NCI-H2227 treated with DMSO at 0.1 percent for 48 hours (cell line): ENCODE data around the gene RUVBL2.

ENCODE experiments used
- DNase-seq: peaks from one replicate; lab custom pipeline; 2025; lab: John Stamatoyannopoulos, UW

The RUVBL2 gene

DNA sequence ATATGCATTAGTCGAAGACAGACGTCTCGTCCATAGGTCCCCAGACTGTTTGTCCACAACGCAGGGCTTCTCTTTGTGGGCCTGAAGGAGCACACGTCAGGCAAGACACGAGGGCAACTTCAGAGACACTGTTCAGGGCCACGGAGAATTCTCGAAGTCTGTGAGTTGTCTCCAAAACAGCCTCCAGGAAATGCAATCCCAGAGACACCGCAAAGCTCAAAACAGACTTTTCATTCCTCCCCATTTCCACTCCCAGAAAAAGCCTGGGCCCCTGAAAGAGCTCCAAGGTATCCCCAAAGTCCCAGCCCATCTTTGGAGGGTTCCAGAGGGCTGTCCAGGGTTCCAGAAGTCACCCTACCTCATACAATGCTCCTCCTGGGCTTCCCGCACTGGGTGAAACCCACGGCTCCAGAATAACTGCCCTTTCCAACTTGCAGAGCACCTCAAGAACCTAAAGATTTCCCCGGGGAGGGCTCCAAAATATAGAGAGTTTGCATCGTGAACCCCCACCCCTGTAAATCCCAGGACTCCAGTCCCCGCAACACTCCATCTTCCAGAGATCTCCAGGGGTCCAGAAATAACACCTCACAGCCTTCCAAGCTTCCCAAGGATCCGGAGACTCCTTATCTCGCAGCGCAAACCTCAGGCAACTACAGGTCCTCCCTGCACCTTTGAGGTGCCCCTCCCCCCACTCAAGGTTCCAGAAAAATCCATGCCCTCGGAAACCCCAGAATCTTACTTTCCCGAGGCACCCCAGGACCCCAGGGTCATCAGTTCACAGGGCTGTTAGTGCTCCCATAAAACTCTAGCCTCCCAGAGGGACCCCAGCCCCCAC lies 29.3 kb upstream of the RUVBL2 start:
- DNase-seq = no peak

DNA sequence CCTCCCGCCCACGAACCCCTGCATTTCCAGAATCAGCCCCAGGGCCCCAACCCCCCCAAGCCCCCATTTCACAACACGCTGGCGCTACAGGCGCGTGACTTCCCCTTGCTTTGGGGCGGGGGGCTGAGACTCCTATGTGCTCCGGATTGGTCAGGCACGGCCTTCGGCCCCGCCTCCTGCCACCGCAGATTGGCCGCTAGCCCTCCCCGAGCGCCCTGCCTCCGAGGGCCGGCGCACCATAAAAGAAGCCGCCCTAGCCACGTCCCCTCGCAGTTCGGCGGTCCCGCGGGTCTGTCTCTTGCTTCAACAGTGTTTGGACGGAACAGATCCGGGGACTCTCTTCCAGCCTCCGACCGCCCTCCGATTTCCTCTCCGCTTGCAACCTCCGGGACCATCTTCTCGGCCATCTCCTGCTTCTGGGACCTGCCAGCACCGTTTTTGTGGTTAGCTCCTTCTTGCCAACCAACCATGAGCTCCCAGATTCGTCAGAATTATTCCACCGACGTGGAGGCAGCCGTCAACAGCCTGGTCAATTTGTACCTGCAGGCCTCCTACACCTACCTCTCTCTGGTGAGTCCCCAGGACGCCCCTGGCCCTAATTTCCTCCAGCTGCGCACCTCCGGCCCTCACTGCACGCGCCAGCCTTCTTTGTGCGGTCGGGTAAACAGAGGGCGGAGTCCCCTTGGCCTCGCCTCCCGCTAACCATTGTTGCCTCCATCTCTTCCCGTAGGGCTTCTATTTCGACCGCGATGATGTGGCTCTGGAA lies 28.5 kb upstream of the RUVBL2 start, which contains the start of gene FTL:
FTL (plus strand) TSS at position 270 of the 766 bp plus-strand sequence; CDS start at position 469, 199 bp downstream.
- peak; percentile 87 for DNase-seq

DNA sequence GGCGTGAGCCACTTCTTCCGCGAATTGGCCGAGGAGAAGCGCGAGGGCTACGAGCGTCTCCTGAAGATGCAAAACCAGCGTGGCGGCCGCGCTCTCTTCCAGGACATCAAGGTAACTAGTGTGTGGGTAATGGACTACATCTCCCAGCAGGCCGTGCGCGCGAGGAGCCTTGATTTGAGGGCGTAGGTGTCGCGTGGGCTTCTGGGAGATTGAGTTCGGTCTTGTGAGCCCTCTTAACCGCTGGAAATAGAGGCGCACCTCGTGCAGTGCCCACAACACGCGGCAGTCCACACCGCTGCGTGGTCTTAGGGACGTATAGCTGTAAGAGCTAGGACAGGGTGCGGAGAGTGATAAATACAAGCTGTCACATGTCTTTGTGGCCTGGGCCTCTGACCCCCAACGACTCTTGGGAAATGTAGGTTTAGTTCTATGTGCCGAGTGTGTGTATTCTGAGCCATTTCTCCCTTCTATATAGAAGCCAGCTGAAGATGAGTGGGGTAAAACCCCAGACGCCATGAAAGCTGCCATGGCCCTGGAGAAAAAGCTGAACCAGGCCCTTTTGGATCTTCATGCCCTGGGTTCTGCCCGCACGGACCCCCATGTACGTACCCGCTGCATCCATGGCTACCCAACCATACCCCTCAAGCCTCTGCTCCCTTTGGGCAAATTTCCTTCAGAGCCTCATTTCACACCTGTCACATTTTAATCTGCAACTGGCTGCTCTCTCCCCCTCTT lies 27.7 kb upstream of the RUVBL2 start:
- DNase-seq = peak; percentile 73

DNA sequence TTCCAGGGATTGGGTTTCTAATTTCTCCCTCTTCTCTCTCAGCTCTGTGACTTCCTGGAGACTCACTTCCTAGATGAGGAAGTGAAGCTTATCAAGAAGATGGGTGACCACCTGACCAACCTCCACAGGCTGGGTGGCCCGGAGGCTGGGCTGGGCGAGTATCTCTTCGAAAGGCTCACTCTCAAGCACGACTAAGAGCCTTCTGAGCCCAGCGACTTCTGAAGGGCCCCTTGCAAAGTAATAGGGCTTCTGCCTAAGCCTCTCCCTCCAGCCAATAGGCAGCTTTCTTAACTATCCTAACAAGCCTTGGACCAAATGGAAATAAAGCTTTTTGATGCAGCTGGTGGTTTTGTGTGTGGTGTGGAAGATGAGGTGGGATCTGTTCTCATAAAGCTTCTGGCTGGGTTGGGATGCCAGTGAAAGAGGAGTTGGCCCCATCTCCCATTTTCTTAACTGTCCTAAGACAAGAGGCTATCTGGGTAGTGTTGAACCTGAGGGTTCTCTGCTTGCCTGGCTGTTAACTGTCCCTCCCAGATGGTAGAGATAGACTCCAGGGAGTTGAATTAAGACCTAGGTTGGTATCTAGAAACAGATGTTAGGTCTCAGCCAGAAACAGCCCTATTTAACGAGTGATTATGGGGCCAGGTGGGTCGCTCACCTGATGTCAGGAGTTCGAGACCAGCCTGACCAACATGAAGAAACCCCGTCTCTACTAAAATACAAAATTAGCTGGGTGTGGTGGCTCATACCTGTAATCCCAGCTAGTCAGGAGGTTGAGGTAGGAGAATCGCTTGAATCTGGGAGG lies 26.9 kb upstream of the RUVBL2 start:
- no peak for DNase-seq

DNA sequence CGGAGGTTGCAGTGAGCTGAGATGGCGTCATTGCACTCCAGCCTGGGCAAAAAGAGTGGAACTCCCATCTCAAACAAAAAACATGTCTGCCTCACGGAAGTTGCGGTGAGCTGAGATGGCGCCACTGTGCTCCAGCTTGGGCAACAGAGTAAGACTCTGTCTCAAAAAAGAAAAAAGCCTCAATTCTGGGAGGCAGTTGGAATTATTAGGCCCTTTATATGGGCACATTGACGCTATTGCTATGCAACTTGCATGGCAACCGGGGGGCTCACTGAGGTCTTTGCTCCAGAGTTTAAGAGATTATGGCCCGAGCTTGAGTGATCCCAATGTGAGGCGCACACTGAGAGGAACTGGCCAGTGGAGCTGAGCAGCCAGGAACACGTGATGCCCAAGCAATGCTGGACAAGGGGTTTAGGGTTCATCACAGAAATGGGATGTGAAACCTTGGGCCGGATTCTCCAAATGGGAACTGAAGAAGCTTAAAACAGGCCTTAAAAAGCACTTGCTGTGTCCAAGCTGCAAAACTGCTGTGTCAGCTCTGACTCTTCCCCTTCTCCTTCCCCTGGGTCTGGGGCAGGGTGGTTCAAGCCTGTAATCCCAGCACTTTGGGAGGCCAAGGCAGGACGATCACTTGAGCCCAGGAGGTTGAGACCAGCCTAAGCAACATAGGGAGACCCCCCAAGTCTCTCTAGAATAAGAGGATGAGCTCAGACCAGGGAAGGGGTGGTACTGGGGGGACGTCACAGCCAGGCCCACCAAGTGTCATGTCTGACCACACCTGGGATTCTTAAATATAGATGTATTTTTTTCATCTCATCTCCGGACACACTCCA lies 26.1 kb upstream of the RUVBL2 start:
- DNase-seq = no peak

DNA sequence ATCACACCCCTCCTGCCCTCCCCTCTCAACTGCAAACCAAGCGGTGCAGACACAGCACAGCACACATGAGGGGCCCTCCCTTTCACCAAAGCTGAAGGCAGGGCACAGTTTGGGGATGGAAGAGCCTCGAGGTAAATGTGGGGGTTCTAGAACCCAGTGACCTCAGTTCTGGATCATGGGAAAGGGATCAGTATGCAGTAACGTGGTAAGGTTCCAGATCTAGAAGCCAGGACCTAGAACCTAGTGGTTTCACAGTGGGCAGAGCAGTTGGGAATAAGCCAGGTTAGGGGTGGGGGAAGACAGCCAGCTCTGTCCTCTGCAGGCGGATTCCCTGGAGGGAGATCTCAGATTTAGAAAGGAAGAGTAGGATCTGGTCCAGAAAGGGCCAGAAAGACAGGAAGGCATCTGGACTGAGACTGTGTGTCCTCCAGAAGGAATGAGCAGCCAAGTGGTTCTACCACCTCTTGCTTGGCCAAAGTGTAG lies 25.5 kb upstream of the RUVBL2 start:
- no peak for DNase-seq

DNA sequence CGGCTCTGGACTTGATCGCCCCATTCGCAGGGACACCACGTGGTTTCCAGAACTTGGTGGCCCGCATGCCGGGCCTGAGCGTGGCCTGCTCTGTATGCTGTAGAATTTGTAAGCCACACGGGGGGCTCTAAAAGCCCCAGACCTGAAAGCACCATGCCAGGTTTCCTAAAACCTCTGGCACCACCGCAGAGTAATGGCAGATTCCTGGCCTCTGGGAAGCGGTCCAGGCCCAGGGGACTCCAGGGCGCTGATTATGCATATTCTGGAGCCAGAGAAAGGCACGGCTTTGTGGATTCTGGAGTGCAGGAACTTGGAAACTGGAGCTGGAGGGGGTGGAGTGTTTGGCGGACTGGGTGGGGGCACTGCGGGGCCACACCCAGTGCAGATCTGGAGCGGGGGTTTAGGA lies 24.9 kb upstream of the RUVBL2 start:
- DNase-seq = no peak

DNA sequence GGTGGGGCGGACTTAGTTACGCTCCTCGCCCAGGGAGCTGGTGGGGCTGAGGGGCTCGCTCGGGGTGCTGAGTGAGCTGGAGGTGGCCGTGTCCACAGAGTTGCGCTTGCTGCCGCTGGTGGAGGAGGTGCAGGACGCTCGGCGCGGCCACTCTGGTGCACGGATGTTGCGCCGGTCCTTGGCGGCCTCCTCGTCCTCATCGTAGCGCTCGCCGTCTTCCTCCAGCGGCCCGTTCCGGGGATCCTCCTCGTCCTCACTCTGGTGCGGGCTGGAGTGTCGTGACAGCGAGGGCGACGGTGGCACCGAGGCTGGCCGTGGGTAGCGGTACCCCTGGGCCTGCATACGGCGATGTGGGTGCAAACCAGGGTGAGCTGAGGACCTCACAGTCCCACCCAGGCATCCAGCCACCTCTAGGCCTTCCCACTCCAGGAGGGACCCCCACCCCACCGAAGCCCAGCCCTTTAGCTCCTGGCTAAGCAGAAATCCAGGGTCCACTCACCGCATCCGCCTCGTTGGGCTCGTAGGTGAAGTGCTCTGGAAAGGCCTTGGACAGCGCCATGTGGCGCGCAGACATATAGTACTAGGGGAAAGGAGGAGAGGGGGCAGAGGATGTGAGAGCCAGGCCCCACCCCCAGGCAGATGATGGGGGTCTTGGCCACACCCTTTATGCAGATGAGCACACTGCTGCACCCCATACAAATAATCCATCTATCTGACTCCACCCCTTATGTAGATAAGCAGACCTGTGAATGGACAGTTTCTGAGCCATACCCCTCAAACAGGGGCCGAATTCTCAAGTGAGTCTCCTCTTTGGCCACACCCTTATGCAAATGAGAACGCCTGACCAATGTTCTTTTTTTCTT lies 24.2 kb upstream of the RUVBL2 start:
- no peak for DNase-seq

GRCh38 chr19:48970139-48970766 lies 23.4 kb upstream of the RUVBL2 start:
- no peak for DNase-seq

GRCh38 chr19:48970923-48971395 lies 22.7 kb upstream of the RUVBL2 start:
- no peak for DNase-seq

DNA sequence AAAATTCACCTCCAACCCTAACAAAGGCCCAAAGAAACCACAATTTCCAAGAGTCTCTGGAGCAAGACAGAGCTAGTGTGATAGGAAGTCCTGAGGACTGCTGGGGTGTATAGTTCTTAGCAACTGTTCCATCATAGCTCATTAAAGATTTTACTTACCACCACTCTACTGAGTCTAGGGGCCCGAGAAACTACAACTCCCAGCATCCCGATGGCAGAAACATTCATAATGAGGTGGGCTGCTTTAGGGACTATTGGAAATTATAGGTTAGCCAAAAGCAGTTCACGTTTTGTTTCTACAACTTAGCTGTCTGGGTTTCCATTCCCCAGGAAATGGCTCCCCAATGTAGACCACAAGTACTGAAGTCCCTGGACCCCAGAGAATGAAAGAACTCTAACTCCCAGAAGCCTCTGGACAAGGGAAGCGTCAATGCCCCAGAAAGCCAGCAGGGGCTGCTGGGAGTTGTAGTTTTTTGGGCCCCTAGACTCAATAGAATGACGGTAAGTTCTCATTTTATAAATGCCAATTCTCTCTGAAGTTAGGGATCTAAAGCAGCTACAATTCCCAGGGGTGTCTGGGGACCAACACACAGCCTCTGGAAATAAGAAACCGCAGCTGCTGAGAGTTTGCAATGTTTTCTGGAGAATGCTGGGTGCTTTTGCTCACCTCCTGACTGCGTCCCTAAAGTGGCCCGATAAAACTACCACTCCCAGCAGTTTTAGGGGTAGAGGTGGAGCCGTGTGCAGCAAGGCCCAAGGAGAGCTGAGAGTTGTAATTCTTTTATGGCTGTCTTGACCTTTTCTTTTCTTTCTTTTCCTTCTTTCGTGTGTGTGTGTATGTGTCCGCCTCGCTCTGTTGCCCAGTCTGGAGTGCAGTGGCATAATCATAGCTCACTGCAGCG lies 17.5 kb upstream of the RUVBL2 start:
- DNase-seq = peak; percentile 12

DNA sequence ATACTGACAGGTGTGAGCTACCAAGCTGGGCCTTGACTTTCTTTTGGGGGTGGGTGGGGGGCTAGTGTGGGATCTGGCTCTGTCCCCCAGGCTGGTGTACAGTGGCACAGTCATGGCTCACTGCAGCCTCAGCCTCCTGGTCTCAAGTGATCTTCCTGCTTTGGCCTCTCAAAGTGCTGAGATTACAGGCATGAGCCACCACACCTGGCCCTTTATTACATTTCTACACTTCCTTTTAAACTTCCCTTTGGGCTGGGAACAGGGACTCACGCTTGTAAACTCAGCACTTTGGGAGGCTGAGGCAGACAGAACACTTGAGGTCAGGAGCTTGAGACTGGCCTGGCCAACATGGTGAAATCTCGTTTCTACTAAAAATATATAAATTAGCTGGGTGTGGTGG lies 16.6 kb upstream of the RUVBL2 start:
- DNase-seq = no peak

GRCh38 chr19:48982280-48982679 lies 11.4 kb upstream of the RUVBL2 start:
- DNase-seq = no peak

GRCh38 chr19:48985711-48986110 lies 8.0 kb upstream of the RUVBL2 start:
- no peak for DNase-seq

GRCh38 chr19:48986211-48986610 lies 7.5 kb upstream of the RUVBL2 start:
- no peak for DNase-seq

DNA sequence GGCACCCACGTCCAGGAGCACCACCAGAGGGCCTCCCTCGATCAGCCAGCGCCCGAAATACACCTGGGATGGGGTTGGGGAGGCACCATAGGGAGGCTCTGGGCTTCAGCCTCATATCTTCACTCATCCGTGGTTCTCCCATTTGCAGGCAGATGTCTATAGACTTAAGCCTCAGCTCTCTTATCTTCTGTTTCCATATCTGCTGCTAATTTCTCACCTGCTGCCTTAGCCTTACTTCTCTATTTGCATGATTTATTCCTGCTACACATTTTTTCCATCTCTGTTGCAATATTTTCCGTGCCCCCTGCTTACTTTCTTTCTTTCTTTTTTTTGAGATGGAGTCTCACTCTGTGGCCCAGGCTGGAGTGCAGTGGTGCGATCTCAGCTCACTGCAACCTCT lies 6.4 kb upstream of the RUVBL2 start:
- no peak for DNase-seq

DNA sequence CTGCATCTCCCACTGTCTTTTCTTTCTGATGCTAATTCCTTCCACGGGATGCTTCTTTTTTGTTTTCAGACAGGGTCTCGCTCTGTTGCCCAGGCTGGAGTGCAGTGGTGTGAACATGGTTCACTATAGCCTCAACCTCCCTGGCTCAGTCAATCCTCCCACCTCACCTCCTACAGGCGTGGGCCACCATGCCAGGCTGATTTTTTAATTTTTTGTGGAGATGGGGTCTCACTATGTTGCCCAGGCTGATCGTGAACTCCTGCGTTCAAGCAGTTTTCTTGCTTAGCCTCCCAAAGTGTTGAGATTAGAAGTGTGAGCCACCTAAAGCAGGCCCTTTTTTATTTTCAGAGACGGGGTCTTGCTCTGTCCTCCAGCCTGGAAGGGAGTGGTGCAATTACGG lies 5.4 kb upstream of the RUVBL2 start:
- no peak for DNase-seq

- no peak for DNase-seq
Observed at GRCh38 chr19:48988860-48989259, 4.8 kb upstream of the RUVBL2 start.
